Fibroblast of lung (primary cell): Measurements from ENCODE around the gene SRSF11.

ENCODE experiments used
- CTCF ChIP-seq, 2 donors: IDR thresholded peaks in 1 of 2; conservative IDR thresholded peaks in 1 of 2; 1 replicate in 1 of 2; 2 replicates in 1 of 2; pipeline ENCODE4 v1.5.1; 2011 to 2012; ENCODE audit warnings: low read length in 2 of 2, control low read depth in 1 of 2, inconsistent platforms in 1 of 2, low read depth in 1 of 2, mild to moderate bottlenecking in 1 of 2
- EZH2 ChIP-seq: IDR thresholded peaks from 2 replicates; pipeline ENCODE4 v1.5.1; 2012; ENCODE audit warnings: low read length, control low read depth, mild to moderate bottlenecking; ENCODE audit errors: missing control alignments

DNA sequence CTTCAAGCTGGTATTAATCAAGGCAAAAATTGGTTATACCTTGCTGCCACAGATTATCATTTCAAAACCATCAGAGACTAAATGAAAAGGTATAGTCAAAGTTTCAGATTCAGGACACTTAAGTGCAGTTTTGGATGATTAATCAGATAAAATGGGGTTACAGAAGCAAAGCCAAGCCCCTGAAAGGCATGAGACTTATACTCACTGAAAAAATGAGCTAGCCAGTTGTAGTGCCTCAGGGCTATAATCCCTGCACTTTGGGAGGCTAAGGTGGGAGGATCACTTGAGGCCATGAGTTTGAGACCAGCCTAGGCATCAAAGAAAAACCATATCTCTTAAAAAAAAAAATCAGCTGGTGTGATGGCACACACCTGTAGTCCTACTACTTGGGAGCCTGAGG lies 31.0 kb upstream of the SRSF11 start:
- no peak for TF ChIP-seq CTCF (conservative IDR thresholded peaks at IDR 0.05 in 1 of 2, IDR thresholded peaks at IDR 0.05 in 1 of 2; ENCODE audit: low read depth in 1 of 2, low read length in 2 of 2)
- TF ChIP-seq EZH2: no peak
